Omental fat pad (tissue), 4 donors: ENCODE data around the gene TROAP. TPM values are rescaled to one million over a fixed set of nuclear protein-coding genes. Genes with fewer than 3 reads are reported as not detected.
"Not testable (repeated sequence)": the region's sequence is repeated elsewhere in the genome, so short reads cannot be mapped to it uniquely, and the experiment has no call there.

Experiments
- ATAC-seq: fragments of 150-250 bp; one replicate; pipeline ENCODE4 v1.9.1; 2016; ENCODE audit warnings: mild to moderate bottlenecking, moderate library complexity; ENCODE audit not compliant: low FRiP score
- DNase-seq: peaks from one replicate; pipeline ENCODE4 v3.0.0-alpha.2; 2019; ENCODE audit warnings: low spot score
- total RNA-seq, 4 donors: library from RNA; depleted of rRNA; stranded (reverse); fragments of >200 nt; gene quantifications; one replicate each; pipeline ENCODE4 v1.1.0, GENCODE V29; 2016
- TF ChIP-seq, protein P1 (sequence below), 3 donors: fragments of 450-650 bp; IDR thresholded peaks; one replicate each; pipeline ENCODE4 v1.5.1; 2016 to 2017; ENCODE audit warnings: antibody characterized with exemption in 3 of 3, mild to moderate bottlenecking in 3 of 3, moderate library complexity in 2 of 3

TROAP gene
- total RNA-seq, 4 donors from 2014 or later = 0.37 to 1.6 TPM; not detected in 2

DNA sequence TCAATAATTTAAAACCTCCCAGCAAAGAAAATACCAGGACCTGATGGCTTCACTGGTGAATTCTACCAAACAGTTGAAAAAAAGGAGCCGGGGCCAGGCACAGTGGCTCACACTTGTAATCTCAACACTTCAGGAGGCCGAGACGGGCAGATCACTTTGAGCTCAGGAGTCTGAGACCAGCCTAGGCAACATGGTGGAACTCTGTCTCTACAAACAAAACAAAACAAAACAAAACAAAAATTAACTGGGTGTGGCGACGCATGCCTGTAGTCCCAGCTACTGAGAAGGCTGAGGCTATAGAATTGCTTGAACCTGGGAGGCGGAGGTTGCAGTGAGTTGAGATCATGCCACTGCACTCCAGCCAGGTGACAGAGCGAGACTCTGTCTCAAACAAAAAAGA lies 13.7 kb upstream of the TROAP start:
- DNase-seq = no peak
- ATAC-seq = no peak
- TF ChIP-seq, protein P1, sequence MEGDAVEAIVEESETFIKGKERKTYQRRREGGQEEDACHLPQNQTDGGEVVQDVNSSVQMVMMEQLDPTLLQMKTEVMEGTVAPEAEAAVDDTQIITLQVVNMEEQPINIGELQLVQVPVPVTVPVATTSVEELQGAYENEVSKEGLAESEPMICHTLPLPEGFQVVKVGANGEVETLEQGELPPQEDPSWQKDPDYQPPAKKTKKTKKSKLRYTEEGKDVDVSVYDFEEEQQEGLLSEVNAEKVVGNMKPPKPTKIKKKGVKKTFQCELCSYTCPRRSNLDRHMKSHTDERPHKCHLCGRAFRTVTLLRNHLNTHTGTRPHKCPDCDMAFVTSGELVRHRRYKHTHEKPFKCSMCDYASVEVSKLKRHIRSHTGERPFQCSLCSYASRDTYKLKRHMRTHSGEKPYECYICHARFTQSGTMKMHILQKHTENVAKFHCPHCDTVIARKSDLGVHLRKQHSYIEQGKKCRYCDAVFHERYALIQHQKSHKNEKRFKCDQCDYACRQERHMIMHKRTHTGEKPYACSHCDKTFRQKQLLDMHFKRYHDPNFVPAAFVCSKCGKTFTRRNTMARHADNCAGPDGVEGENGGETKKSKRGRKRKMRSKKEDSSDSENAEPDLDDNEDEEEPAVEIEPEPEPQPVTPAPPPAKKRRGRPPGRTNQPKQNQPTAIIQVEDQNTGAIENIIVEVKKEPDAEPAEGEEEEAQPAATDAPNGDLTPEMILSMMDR (IDR thresholded peaks at IDR 0.05) = no peak

DNA sequence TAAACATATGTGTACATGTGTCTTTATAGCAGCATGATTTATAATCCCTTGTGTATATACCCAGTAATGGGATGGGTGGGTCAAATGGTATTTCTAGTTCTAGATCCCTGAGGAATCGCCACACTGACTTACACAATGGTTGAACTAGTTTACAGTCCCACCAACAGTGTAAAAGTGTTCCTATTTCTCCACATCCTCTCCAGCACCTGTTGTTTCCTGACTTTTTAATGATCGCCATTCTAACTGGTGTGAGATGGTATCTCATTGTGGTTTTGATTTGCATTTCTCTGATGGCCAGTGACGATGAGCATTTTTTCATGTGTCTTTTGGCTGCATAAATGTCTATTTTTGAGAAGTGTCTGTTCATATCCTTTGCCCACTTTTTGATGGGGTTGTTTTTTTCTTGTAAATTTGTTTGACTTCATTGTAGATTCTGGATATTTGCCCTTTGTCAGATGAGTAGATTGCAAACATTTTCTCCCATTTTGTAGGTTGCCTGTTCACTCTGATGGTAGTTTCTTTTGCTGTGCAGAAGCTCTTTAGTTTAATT lies 12.5 kb upstream of the TROAP start:
- ATAC-seq, DNase-seq: not testable (repeated sequence)

DNA sequence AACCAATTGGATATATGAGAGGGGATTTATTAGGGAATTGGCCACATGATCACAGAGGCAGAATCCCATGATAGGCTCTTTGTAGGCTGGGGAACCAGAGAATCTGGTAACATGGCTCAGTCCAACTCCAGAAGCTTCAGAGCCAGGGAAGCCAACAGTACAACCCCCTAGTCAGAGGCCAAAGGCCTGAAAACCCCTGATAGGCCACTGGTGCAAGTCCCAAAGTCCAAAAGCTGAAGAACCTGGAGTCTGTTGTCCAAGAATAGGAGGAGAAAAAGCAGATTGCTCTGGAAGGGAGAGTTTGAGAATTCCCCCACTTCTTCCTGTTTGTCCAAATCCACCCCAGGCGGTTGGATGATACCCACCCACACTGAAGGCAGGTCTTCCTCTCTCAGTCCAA lies 8.2 kb upstream of the TROAP start:
- DNase-seq (no peak), ATAC-seq (no peak)
- TF ChIP-seq, protein P1 (IDR thresholded peaks at IDR 0.05) = no peak

- not testable (repeated sequence) for DNase-seq, ATAC-seq
Measured at GRCh38 chr12:49317118-49317517, 5.9 kb upstream of the TROAP start.

GRCh38 chr12:49320411-49321103 lies 2.5 kb upstream of the TROAP start:
- ATAC-seq, DNase-seq: not testable (repeated sequence)

- TF ChIP-seq, protein P1 (IDR thresholded peaks at IDR 0.05) = no peak
- ATAC-seq (peak; percentile 4), DNase-seq (no peak)
Measured at GRCh38 chr12:49322367-49322707, 718 bp upstream of the TROAP start.

DNA sequence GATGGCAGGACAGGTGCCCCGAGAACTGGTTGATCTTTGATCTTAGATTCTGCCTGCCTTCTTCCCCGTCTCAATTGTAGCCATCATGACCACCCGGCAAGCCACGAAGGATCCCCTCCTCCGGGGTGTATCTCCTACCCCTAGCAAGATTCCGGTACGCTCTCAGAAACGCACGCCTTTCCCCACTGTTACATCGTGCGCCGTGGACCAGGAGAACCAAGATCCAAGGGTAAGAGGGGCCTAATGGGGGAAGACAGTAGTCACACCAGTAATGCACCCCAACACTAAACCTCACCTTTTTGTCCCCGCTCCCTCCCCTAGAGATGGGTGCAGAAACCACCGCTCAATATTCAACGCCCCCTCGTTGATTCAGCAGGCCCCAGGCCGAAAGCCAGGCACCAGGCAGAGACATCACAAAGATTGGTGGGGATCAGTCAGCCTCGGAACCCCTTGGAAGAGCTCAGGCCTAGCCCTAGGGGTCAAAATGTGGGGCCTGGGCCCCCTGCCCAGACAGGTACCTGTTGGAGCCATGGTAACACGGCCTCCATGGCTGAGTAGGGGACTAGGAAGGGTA lies 556 bp downstream of the TROAP start:
- TF ChIP-seq, protein P1 (IDR thresholded peaks at IDR 0.05) = no peak
- no peak for DNase-seq
- no peak for ATAC-seq

- TF ChIP-seq, protein P1 (IDR thresholded peaks at IDR 0.05) = no peak
- ATAC-seq = no peak
- DNase-seq = no peak
Measured at GRCh38 chr12:49325606-49326005, 2.6 kb downstream of the TROAP start.
